Activated T-cell treated with anti-CD3 and anti-CD28 coated beads for 1 hour (primary cell): ENCODE data around the gene SARM1.
A peak's percentile ranks its signal among the peaks of the same experiment; 100 is the strongest.

Experiments
- DNase-seq: peaks from one replicate; pipeline ENCODE4 v3.0.0-alpha.2; 2020; ENCODE audit warnings: low read depth

The SARM1 gene

DNA sequence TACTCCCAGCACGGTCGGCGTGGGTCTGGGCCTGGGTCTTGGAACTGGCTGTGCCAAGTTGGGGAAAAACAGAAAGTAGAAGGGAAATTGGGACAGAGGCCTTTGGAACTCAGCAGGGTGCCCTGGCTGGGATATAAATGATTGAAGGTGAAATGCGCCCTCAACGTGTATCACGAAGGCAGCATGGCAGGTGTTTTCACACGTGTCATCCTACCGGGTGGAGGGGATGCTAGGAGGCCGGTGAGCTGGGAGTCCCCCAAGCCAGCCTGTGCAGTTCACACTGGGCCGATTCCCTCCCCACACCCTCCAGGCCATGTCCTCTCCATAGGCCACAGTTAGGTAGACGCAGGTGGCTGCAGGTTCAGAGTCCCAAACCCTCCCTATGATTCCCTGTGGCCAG, 30.0 kb upstream of the SARM1 start:
- DNase-seq: no peak

GRCh38 chr17:28342313-28342712, 29.2 kb upstream of the SARM1 start:
- DNase-seq: no peak

DNA sequence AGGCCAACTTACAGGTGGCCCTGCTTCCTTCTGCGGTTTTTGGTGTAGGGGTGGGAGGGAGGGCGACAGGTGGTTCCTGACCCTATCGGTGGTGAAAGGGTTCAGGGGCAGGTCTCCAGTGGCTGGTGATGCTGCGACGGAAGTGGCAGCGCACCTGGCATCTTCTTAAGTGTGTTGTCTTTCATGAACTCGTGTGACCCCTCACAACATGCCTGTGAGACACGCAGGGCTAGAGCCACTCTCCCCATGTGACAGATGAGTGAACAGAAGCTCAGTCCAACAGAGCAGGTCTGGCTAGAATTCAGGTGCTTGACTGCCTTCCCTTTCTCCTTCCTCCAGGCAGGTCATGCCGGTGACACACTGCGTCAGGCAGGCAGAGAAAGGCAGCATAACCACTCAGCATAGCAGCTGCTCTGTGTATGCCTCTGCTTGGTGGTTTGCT, 28.0 kb upstream of the SARM1 start:
- DNase-seq: no peak

DNA sequence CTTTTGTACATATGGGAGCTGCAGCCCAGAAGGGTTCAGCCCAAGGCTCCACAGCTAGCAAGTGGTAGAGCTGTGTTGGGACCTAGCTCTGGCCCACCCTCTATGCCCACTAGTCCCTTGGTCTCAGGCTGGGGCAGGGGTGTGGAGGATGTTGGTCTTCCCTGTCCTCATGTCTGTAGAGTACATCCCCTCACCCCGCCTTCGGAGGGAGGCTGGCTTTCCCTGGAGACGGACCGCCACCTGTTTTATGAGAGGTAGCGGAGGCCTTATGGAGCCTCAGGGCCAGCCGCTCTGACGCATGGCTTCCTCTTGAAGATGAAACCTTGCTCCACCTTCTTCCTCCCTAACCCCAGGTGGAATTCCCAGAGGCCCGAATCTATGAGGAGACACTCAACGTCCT, 27.5 kb upstream of the SARM1 start:
- DNase-seq: no peak

DNA sequence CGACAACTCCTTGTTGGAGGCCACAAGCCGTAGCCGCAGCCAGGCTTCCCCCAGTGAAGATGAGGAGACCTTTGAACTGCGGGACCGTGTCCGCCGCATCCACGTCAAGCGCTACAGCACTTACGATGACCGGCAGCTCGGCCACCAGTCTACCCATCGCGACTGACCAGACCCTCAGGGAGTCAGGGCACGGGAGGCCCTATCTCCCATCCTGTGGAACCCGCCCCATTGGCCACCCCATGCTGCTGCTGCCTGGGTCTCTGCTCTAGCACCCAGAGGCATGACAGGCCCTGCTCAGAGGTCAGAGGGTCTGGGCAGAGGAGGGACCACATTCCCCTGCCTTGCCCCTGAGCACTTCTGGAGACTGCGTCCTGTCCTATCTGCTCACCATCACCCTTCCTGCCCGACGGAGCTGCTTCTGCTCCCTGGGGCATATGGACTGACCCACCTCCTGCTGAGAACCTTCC, 27.0 kb upstream of the SARM1 start:
- no peak for DNase-seq

- DNase-seq: no peak
Observed at GRCh38 chr17:28345419-28346198, 25.9 kb upstream of the SARM1 start.

- no peak for DNase-seq
Observed at GRCh38 chr17:28346199-28346580, 25.3 kb upstream of the SARM1 start.

DNA sequence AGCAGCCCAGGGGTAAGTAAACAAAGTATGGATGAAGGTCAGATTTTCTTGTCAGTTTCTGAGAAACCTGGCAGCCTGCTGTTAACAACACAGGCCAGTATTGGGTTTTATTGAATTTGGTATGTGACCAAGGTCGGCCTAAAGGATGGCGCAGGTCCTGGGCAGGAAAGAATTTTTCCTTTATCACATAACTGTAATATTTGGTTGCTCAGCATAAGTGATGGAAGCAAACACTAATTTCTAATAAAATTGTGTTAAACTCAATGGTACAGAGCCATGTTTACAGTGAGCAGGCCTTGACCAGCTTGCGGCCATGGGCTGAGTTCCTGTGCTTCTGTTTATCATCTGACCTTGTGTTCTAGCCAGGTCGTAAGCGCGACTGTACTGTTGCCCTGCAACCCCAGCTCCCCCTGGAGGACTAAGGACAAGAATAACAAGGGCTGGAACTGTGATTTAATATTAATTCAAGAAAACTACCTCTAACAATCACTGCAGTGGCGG, 24.7 kb upstream of the SARM1 start:
- no peak for DNase-seq

DNA sequence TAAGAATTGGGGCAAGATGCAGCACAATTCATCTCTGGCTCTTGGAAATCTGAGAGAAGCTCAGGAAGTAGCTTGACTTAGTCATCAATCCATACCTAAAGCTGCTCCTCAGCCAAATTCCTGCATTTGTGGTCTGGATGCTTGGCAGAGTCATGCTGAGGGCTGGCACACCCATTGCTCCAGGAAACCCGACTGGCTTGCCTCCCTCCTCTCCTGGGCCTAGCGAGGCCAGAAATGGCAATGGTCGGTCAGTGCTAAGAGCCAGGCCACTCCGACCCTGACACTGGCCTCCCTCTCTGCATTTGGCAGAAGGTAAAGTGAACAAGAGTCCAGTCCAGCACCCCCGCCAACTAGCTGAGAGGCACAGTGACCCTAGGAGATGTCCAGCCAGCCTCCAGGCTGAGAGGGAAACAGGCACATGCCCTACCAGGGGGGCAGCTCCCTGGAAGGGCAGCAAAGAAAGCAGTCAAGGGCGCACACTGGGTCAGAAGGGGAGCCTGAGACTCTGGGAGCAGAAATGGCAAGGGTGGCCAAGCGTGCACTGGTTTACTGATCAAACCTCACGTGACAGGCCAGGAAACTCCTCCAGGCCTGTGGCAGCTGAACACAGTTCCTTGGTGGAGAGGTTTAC, 24.1 kb upstream of the SARM1 start:
- DNase-seq: no peak

DNA sequence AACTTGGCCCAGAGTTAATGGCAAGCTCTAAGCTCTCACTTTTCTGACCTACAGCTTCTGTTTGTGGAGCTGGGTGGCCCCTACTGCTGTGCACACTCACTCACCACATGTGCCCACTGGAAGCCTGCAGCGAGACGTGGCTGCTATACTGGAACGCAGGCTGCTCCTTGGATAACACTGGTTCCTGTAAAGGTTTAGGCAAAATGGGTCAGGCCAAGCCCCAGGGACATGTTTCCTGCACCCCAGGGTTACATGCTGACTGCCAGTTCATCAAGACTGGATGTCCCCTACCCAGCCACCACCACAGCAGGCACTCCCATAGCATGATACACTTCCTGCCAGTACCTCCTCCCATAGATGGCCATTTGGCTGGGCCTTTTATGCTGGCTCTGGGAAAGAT, 22.5 kb upstream of the SARM1 start:
- no peak for DNase-seq

- no peak for DNase-seq
Observed at GRCh38 chr17:28350271-28350670, 21.2 kb upstream of the SARM1 start.

- peak; percentile 93 for DNase-seq
Observed at GRCh38 chr17:28357061-28357900, 14.2 kb upstream of the SARM1 start, which contains the start of gene POLDIP2. Gene POLDIP2 (minus strand): TSS chr17:28357527. CDS start chr17:28357448, 79 bp downstream.

- DNase-seq: no peak
Observed at GRCh38 chr17:28357901-28358197, 13.6 kb upstream of the SARM1 start.

GRCh38 chr17:28363186-28363585, 8.3 kb upstream of the SARM1 start:
- DNase-seq: no peak

DNA sequence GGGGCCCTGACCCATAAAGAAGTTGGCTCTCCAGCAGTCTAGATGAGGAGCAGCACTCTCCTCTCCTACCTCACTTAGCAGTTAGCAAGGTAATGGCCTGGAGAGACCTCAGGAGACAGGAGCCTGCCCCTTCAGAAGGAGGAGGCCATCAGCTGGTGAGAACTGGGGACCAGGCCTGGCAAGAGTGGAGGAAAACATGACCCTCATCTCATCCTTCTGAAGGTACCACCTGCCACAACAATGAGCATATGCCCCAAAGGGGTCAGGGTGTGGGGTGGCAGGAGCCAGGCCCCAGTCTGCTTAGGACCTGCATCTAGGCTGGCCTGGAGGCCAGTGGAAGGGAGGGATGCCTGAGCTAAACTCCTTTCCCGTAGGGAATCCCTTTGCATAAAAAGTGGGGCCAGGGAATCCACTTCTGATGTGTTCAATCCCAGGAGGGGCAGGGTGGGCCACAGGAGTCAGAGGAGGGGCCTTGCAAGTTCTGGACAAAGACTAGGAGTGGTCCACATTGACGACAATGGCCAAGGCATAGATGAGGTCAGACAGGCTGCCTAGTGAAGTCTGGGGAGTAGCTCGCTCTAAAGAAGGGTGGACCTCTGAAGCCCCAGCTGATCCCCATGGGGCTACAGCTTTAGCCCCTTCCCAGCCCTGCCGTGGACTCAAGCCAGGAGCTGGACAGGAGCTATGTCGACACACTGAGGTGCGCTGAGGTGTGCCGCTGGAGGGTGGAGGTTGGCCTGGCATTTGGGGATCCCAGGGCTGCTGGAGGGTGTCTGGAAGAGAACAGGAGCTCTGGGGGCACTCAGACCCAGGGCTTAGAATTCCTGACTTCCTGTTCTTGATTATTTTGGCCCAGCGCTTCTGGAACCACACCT, 7.5 kb upstream of the SARM1 start:
- DNase-seq: no peak

- DNase-seq: no peak
Observed at GRCh38 chr17:28364665-28365363, 6.7 kb upstream of the SARM1 start, which contains the start of gene SEBOX. Gene SEBOX (minus strand): TSS chr17:28365199. CDS start chr17:28365151, 48 bp downstream.

- no peak for DNase-seq
Observed at GRCh38 chr17:28365487-28365886, 6.0 kb upstream of the SARM1 start.

DNA sequence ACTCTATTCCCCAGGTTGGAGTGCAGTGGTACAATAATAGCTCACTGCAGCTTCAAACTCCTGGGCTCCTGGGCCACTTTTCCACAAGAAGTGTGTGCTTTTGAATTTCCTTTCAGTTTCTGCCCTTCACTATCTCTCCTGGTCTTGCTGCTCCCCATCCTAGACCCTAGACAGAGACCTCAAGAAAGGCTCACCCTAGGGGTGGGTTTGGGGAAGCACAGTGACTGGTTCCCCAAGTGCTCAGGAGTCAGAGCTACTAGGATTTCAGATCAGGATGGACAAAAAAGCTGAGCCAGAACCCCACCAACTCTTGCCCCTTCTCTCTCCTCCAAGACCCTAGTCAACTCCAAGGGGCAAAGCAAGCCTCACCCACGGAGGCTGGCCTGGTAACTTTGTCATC, 4.9 kb upstream of the SARM1 start:
- DNase-seq: no peak

- DNase-seq: no peak
Observed at GRCh38 chr17:28367641-28368305, 3.7 kb upstream of the SARM1 start.

- DNase-seq: no peak
Observed at GRCh38 chr17:28368306-28368831, 3.1 kb upstream of the SARM1 start.
